Activated CD8-positive, alpha-beta memory T cell treated with anti-CD3 and anti-CD28 coated beads for 48 hours (primary cell): ENCODE measurements around the gene MEGF11.

Source experiments
- DNase-seq, 3 experiments: peaks; one replicate each; pipeline ENCODE4 v3.0.0-alpha.2; 2020; ENCODE audit warnings: low read depth in 2 of 3, low spot score in 2 of 3

MEGF11 gene

DNA sequence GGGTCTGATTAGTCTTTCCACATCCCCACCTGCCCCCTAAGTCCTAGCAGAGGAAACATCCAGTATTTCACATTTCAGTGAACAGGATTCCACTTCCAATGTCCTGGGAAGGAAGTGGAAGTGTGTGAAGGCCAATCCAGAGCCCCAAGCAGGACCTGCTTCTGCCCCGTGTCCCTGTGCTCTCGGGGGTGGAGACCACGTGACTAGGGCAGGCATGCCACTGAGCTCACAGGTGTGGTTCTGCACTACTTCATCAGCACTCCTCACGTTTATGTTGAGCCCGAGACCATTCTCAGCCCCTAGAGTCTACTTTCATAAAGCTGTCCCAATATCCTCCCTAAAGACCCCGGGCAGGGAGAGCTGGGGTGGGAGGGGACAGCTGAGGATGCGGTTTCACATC lies 299.9 kb downstream of the MEGF11 start:
- DNase-seq: no peak

DNA sequence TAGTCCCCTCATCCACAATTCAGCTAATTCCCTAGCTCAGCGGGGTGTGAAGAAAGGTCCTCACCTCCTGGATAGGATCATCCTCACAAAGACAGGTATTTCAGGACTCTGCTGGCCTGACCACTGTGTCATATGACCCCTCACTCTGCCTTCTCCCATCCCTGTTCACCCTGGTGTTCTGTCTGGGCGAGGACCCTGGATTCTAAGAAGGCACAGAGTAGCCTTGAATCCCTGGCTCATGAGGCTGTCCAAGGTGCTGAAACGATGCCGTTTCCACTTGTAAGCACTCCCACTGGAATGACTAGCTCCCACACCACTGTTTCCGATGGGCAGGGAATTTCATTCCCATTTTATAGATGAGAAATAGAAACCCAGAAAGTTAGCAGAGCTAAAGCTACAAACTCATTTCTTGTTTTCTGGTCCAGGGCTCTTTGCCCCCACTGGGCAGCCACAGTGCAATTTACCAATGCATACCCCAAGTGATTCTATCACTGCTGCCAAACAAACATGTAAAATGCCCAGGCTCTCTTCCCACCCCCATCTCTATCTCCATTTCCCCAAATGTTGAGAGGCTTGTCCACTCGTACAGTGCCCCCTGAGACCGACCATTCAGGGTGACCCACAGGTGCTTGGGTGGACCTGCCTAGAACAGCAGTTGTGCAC lies 301.0 kb downstream of the MEGF11 start:
- no peak for DNase-seq

DNA sequence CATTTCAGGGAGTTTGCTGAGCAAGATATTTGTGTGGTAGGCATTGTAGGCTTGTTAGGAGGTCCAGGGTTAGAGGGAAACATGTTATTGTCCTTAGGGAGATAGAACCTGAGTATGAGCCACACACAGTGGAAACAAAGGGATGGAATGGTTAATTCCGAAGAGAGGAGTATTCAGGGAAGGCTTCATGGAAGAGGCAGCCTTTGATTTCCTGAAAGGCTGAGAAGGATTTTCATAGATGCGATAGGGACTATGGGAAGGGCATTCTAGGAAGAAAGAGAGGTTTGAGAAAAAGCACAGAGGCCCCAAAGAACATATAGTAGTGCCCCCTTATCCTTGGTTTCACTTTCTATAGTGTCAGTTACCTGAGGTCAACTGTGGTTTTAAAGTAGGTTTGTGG lies 302.5 kb downstream of the MEGF11 start:
- DNase-seq: no peak

DNA sequence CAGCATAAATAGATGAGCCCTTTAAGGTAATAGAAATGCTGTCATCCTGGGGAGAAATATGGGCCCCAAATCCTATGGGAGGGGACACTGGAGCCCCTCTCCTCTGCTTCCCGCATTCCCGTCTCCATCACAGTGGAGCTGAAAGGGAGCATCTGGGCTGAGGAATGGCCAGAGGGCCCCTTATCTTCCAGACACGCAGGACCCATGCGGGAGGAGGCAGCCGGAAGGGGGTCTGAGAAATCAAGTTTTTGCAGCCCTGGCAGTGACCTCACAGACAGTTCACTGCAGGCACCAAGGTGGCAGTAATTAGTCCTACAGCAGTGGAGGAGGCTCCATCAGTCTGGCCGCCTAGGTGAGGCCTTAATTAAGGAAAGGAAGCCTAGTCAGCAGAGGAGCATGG lies 304.1 kb downstream of the MEGF11 start:
- DNase-seq: no peak

DNA sequence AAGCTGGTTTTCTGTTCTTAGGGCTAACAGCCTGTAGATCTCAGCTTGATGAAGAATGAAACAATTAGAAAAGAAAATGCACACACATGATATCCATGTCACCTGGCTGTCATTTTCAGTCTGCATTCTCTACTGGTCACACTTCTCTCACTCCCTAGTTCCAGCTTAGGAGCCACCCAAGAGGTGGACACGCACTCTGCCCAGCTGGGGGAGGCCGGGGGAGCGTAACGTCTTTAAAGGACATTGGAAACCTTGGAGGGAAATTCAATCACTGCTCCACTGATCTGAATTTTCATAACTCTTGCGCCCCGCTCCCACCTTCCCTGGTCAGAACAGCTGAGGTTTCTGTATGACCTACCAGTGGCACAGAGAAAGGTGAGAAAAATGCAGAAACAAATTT lies 304.5 kb downstream of the MEGF11 start:
- no peak for DNase-seq

DNA sequence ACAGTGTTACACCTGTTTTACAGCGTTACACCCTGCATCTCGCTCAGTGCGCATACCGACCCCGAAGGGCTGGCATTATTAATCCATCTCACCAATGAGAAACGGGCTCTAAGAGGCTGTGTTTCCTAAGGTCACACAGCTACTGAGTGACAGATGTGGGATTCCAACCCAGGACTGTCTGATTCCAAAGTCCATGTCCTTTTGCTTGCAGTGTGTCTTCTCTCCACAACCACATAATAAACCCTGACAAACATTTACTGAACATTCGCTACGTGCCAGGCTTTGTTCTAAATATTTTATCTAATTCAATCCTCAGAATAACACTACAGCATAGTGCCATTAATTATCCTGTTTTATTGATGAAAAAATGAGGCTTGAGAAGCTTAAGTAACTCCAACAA lies 305.2 kb downstream of the MEGF11 start:
- DNase-seq: no peak

- DNase-seq: no peak
Measured at GRCh38 chr15:65947041-65947440, 306.5 kb downstream of the MEGF11 start.

GRCh38 chr15:65945616-65946015 lies 307.9 kb downstream of the MEGF11 start:
- no peak for DNase-seq

DNA sequence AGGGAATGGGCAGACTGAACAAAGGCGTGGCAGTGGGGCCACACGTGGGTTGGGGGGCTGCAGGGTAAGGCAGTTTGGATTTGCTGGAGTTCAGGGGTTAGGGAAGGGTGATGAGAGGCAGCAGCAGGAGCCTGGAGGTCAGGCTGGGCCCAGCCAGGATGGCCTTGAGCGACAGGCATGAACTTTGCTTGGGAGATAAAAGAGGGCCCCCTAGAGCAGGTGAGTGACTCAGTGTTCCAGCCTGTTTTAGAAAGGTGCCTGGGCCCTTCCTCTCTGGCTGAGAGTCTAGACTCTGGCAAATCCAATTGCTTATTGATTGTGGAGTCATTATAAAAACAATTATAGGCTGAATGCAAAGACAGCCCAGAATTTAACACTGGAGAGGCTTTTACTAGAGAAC lies 309.1 kb downstream of the MEGF11 start:
- no peak for DNase-seq

- DNase-seq: no peak
Measured at GRCh38 chr15:65942436-65942835, 311.1 kb downstream of the MEGF11 start.

DNA sequence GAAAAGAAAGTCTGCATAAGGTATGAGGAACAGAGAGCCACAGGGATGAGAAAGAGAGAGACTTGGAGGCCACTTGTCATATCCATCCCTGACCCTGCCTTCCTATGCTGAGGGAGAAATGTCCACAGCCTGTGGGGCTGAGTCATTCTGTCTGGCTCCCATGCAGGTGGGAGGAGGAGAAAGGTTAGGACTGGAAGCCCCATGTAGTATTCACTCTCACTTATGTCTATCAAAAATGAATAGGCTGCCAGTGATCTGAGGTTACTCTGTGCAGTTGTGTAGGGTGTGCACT lies 313.0 kb downstream of the MEGF11 start:
- no peak for DNase-seq

GRCh38 chr15:65939901-65940617 lies 313.5 kb downstream of the MEGF11 start:
- DNase-seq: no peak

DNA sequence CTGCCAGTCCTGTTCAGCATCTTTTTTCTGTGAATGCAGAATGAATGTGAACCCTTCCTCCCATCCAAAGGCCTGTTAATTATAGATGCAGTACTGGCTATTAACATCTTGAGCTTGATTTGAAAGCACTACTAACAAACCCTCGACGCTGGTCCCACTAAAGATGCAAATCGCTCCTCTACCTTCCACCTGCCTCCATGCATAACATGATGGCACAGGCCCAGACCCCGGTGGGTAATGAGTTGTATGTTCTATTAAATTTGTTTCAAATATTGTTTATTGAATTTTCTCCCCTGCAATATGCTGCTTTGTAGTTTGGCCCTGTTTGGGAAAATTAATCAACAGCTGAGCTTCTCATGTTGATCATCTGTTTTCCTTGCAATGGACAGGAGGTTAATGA lies 314.9 kb downstream of the MEGF11 start:
- no peak for DNase-seq

DNA sequence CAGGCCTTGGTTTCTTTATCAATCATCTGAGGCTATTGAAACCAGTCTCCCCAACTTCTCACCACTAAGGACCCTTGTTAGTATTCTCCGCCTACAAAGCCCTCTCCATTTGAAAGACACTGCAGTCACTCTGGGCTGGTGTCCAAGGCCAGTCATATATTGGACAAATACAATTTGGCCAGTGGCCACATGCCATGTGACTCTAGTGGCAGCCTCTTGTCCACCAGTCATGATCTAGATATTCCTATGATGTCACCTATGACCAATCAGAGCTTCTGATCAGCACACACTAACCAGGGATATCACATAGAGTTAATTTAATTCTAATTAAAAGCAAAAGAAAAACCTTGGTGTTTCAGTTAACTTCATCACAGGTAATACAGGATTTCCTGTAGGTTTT lies 316.1 kb downstream of the MEGF11 start:
- no peak for DNase-seq

GRCh38 chr15:65937054-65937453 lies 316.5 kb downstream of the MEGF11 start:
- DNase-seq: no peak

DNA sequence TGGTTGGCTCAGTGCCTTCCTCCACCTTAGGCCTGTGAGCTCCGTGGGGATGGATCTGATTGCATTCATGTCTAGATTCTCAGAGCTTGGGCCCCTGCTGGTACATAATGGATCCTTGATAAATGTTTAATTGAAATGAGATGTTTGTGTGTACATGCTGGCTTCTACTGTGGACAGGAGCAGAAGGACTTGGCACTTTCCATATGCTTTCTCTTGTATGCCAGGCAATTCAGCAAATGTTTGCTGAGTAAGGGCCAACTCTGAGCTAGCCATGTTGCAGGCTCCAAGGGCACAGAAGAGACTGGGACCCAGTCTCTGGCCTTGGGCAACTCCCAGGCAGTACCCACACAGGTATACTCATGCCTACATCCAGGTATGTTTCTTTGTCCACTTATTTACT lies 317.3 kb downstream of the MEGF11 start:
- no peak for DNase-seq

DNA sequence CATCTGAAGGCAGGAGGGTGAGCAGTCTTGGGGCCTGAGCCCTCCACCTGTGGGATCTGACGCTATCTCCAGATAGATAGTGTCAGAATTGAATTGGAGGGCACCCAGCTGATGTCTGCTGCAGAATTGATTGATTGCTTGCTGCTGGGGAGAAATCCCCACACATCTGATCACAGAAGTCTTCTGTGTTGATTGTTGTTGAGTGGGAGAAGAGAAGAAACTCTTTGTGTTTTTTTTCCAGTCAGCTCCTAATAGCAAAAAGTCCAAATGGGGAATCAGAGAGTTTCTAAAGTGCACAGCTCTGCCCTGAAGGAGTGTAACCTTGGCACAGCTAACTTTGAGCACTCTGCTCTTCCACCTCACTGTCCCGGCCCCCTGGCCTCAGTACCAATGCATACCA lies 318.2 kb downstream of the MEGF11 start:
- no peak for DNase-seq

DNA sequence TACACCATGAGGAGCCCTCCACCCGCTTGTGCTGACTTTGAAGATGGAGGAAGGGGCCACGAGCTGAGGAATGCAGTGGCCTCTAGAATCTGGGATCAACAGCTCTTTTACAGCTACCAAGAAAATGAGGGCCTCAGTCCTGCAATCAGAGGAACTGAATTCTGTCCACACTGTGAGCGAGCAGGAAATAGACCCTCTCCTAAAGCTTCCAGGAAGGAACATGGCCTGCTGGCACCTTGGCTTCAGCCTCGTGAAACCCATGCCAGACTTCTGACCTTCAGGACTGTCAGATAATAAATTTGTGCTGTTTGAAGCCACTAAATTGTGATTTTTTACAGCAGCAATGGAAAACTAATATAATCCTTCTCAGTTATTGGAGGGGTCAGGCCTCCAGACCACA lies 322.3 kb downstream of the MEGF11 start:
- DNase-seq: no peak

- DNase-seq: no peak
Measured at GRCh38 chr15:65930134-65930533, 323.4 kb downstream of the MEGF11 start.

DNA sequence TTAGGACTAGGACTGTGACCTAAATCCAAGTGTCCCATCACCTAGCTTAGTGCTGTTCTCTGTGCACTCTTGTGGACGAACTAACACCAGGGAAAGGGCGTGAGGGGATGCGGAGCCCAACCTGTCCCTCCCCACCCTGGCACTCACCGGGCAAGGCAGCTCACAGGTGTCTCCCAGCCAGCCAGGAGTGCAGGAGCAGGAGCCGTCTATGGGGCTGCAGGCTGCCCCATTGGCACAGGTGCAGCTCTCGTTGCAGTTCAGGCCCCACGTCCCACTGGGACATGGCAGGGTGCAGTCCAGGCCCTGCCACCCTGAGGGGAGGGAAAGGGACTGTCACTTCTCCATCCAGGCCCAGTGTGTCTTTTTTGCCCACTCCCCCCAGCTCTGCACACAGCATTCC lies 324.0 kb downstream of the MEGF11 start:
- no peak for DNase-seq

GRCh38 chr15:65927545-65927944 lies 326.0 kb downstream of the MEGF11 start:
- no peak for DNase-seq

- DNase-seq: no peak
Measured at GRCh38 chr15:65926899-65927298, 326.7 kb downstream of the MEGF11 start.

DNA sequence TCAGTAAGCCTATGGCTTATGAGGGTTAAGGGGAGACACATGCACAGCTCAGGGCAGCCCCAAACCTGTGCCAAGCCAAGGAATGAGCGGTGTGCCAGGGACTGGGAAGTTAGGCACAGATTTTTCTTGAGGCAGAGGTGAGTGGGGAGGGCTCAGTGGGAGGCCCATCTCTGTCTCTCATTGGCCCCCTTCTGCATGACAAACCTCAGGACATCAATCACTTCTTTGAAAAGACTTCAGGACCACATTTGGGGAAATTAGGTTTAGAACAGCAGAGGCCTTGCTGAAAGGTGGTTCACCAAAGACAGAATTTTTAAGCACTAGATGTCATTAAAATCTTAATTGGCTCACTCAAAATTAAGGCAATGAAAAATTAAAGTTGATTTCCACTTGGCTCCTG lies 327.1 kb downstream of the MEGF11 start:
- no peak for DNase-seq
